ENCODE data around the gene MRPS11.

DNA sequence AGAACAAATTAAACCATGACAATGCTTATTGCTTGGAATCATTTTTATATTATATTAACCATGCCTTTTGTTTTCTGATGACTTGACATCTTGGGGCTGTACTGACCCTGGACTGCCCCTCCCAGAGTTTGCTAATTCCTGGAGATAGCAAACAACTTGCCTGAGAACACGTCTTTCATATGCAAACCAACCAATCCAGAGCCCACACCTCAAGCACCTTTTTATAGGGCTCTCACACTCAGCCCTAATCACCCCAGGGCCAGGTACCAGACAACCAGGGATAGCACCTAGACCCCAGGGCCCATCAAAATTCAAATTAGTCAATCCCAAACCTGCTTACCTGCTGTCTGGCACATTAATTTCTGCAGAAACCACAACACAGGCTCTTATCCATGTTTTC lies 36.9 kb downstream of the MRPS11 start:
- TF ChIP-seq, protein P1, sequence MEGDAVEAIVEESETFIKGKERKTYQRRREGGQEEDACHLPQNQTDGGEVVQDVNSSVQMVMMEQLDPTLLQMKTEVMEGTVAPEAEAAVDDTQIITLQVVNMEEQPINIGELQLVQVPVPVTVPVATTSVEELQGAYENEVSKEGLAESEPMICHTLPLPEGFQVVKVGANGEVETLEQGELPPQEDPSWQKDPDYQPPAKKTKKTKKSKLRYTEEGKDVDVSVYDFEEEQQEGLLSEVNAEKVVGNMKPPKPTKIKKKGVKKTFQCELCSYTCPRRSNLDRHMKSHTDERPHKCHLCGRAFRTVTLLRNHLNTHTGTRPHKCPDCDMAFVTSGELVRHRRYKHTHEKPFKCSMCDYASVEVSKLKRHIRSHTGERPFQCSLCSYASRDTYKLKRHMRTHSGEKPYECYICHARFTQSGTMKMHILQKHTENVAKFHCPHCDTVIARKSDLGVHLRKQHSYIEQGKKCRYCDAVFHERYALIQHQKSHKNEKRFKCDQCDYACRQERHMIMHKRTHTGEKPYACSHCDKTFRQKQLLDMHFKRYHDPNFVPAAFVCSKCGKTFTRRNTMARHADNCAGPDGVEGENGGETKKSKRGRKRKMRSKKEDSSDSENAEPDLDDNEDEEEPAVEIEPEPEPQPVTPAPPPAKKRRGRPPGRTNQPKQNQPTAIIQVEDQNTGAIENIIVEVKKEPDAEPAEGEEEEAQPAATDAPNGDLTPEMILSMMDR (IDR thresholded peaks at IDR 0.05), result no peak
- TF ChIP-seq EZH2 (IDR thresholded peaks at IDR 0.05) (no peak), EZH2phosphoT487 (IDR thresholded peaks at IDR 0.05) (no peak)
